Fibroblast of gingiva (primary cell): ENCODE data around the gene DEPDC1B.
A peak's percentile ranks its signal among the peaks of the same experiment; 100 is the strongest.
"Not testable (repeated sequence)": the region's sequence is repeated elsewhere in the genome, so short reads cannot be mapped to it uniquely, and the experiment has no call there.

Experiments used
- DNase-seq: peaks from one replicate; pipeline ENCODE4 v3.0.0-alpha.2; 2011; ENCODE audit warnings: low read depth

Gene DEPDC1B

GRCh38 chr5:60699609-60700415 is at the start of gene DEPDC1B:
TSS of gene DEPDC1B (minus strand) at chr5:60700166. CDS start at chr5:60700093, 73 bp downstream.
- DNase-seq, result peak; percentile 86

DNA sequence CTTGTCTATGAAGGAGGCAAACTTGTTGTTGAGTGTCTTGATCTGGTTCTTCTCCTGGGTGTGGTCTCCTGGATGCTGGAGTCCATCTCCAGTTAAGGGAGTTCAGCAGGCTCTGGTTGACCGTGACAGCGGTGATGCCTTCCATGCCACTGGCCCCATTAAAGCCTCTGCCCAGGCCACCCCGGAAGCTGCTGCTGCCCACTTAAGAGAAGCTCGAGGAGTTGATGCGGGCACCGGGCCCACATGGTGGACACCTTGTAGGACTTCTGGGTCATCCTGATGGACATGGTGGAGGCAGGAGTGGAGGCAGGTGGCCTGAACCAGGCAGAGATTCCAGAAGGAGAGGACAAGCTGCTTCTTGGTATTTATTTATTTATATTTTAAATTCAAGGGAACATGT is 44.7 kb upstream of the DEPDC1B start:
- no peak for DNase-seq

- DNase-seq, result no peak
Observed at GRCh38 chr5:60743511-60744314, 43.7 kb upstream of the DEPDC1B start.

DNA sequence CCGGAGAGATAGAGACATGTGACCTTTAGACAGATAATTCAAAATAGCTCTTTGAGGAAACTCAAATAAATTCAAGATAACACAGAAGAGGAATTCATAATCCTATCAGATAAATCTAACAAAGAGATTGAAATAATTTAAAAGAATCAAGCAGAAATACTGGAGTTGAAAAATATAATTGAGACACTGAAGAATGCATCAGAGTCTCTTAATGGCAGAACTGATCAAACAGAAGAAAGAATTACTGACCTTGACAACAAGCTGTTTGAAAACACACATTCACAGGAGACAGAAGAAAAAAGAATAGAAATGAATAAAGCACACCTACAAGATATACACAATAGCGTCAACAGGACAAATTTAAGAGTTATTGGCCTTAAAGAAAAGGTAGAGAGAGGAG is 40.4 kb upstream of the DEPDC1B start:
- no peak for DNase-seq

- no peak for DNase-seq
Observed at GRCh38 chr5:60738933-60739332, 39.0 kb upstream of the DEPDC1B start.

DNA sequence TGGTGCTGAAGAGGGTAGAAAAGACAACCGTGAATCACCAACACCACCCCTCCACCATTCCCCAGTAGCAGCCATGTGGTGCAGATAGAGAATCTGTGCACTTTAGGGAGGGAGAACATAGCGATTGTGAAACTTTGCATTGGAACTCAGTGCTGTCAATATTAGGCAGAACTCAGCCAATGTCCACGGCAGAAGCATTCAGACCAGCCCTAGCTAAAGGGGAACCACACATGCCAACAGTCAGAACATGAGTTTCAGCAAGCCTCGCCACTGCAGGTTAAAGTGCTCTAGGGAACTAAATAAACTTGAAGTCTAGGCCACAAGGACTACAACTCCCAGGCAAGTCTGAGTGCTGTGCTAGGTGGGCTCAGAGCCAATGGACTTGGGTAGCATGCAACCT is 38.5 kb upstream of the DEPDC1B start:
- no peak for DNase-seq

- DNase-seq, result not testable (repeated sequence)
Observed at GRCh38 chr5:60730858-60731257, 30.9 kb upstream of the DEPDC1B start.

GRCh38 chr5:60727033-60727679 is 27.2 kb upstream of the DEPDC1B start:
- DNase-seq, result no peak

DNA sequence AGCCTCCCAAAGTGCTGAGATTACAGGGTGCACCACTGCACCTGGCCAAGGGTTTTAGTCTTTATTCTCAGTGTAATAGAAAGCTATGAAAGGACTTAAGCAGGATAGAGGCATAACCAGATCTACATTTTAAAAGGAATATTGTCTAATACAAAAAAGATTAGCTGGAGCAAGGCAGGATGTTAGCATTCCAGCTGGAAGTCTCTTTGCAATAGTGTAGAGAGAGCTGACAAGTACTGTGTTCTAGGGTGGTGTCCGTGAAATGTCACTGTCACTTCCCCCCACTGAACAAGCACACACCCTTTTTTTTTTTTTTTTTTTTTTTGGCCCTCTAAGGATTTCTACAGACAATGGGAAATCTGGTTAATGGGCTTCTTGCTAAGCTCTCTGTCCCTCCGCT is 24.2 kb upstream of the DEPDC1B start:
- DNase-seq, result no peak

GRCh38 chr5:60722416-60722815 is 22.4 kb upstream of the DEPDC1B start:
- no peak for DNase-seq

- DNase-seq, result no peak
Observed at GRCh38 chr5:60719329-60719728, 19.4 kb upstream of the DEPDC1B start.

DNA sequence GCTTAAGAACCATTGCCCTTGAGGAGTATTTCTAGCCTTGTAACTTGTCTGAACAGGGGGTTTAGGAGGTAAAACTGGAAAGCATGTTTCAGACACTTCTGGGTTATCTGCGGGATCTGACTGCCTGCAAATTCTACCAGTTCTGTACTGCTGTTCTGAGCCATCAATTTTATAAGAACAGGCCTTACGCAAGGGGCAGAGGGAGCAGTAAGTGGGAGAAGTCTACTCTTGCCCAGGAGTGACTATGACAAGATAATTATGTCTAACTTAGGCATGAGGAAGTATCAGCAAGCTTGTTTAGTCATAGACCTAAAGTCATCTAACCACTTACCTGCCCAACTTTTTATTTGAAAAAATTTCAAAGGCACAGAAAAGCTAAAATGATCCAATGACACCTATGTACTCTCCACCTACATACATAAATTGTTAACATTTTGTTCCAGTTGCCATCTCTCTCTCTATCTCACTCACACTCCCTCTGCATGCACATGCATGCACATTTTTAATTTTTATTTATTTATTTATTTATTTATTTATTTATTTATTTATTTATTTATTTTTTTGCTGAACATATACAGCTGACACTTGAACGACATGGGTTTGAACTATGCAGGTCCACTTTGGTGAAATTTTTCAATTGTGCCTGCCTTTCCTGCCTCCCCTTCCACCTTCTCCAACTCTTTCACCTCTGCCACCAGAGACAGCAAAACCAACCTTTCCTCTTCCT is 18.4 kb upstream of the DEPDC1B start:
- no peak for DNase-seq

GRCh38 chr5:60715201-60715928 is 15.4 kb upstream of the DEPDC1B start:
- not testable (repeated sequence) for DNase-seq

- no peak for DNase-seq
Observed at GRCh38 chr5:60712950-60713349, 13.0 kb upstream of the DEPDC1B start.

DNA sequence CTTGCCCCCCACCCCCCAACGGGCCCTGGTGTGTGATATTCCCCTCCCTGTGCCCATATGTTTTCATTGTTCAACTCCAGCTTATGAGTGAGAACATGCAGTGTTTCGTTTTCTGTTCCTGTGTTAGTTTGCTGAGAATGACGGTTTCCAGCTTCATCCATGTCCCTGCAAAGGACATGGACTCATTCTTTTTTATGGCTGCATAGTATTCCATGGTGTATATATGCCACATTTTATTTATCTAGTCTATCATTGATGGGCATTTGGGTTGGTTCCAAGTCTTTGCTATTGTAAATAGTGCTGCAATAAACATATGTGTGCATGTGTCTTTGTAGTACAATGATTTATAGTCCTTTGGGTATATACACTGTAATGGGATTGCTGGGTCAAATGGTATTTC is 11.9 kb upstream of the DEPDC1B start:
- not testable (repeated sequence) for DNase-seq

GRCh38 chr5:60710362-60710761 is 10.4 kb upstream of the DEPDC1B start:
- no peak for DNase-seq

DNA sequence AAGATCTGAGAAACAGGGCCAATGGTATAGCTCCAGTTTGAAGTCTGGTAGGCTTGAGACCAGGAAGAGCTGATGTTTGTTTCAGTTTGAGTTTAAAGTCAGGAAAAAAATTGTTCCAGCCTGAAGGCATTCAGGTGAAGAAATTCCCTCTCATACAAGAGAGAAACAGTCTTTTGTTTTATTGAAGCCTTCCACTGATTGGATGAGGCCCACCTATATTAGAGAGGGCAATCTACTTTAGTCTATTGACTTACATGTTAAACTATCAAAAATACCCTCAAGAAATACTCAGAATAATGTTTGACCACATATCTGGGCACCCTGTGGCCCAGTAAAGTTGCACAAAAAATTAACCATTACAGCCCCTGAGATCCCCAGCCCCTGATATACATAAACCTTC is 5.2 kb upstream of the DEPDC1B start:
- no peak for DNase-seq

- no peak for DNase-seq
Observed at GRCh38 chr5:60703944-60704343, 4.0 kb upstream of the DEPDC1B start.

DNA sequence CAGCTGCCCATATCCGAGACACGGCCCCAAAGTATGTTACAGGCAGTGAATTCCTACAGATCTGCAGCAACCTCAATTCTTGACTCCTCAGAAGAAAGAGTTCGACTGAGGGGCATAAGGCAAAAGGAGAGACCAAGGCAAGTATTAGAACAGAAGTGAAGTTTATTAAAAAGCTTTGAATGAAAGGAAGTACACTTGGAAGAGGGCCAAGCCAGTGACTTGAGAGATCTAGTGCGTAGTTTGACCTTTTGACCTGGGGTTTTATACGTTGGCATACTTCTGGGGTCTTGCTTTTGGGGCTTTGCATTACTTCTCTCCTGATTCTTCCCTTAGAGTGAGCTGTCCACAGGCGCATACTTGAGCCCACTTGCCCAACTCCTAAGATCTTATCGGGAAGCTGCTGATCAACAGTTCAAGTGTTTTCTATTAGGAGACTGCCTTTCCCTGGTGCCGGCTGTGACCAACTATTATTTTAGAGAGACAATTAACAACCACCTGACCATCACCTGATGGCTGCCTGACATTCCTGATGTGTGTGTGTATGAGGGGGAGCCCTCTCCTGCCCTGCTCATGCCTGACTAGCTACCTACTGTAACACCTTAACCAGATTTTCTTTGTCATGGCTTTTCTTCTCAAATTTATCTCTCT is 1.5 kb upstream of the DEPDC1B start:
- DNase-seq, result no peak

- no peak for DNase-seq
Observed at GRCh38 chr5:60700416-60700757, 421 bp upstream of the DEPDC1B start.

DNA sequence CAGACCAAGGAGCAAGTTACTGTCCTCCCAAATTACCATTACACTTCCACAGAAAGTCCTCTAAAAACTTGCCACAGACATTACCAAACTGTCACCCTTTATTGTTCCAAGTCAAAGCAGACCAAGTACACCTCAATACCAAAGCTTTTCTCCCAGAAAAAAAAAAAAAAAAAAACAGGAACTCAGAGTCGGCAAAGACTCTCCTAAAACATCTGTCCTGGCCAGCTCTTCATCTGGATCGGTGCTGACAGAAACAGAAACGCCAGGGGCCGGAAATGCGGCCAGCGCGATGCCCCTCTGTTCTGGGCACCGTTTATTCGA is 718 bp downstream of the DEPDC1B start:
- no peak for DNase-seq
